OCI-LY7 (cell line): ENCODE results near the gene NEUROD2.

Source experiments
- EZH2phosphoT487 ChIP-seq: fragments of 200-600 bp; sonication (generic); IDR thresholded peaks from 2 replicates; pipeline ENCODE4 v1.6.1; 2018; ENCODE audit warnings: low read depth, borderline replicate concordance, mild to moderate bottlenecking, mixed run types, antibody characterized with exemption, low read length, moderate library complexity, mixed read lengths
- TF ChIP-seq, protein P1 (sequence below): fragments of 200-600 bp; sonication (generic); conservative IDR thresholded peaks from 2 replicates; pipeline ENCODE4 v1.5.1; 2014; ENCODE audit warnings: mild to moderate bottlenecking, antibody characterized with exemption, low read length, moderate library complexity, mixed read lengths

GRCh38 chr17:39606434-39607056, 1.2 kb downstream of the NEUROD2 start:
- TF ChIP-seq, protein P1, sequence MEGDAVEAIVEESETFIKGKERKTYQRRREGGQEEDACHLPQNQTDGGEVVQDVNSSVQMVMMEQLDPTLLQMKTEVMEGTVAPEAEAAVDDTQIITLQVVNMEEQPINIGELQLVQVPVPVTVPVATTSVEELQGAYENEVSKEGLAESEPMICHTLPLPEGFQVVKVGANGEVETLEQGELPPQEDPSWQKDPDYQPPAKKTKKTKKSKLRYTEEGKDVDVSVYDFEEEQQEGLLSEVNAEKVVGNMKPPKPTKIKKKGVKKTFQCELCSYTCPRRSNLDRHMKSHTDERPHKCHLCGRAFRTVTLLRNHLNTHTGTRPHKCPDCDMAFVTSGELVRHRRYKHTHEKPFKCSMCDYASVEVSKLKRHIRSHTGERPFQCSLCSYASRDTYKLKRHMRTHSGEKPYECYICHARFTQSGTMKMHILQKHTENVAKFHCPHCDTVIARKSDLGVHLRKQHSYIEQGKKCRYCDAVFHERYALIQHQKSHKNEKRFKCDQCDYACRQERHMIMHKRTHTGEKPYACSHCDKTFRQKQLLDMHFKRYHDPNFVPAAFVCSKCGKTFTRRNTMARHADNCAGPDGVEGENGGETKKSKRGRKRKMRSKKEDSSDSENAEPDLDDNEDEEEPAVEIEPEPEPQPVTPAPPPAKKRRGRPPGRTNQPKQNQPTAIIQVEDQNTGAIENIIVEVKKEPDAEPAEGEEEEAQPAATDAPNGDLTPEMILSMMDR: no peak
- TF ChIP-seq EZH2phosphoT487: no peak
